Measurements from ENCODE around the gene CIC. TPM values are rescaled to one million over a fixed set of nuclear protein-coding genes. Genes with fewer than 3 reads are reported as not detected.

CIC gene
- total and polyA plus RNA-seq, 2 of the 13 experiments (the other 11 are each of a cell fraction or from before 2014, with no cell fraction given) = 5.9 to 8.0 TPM

DNA sequence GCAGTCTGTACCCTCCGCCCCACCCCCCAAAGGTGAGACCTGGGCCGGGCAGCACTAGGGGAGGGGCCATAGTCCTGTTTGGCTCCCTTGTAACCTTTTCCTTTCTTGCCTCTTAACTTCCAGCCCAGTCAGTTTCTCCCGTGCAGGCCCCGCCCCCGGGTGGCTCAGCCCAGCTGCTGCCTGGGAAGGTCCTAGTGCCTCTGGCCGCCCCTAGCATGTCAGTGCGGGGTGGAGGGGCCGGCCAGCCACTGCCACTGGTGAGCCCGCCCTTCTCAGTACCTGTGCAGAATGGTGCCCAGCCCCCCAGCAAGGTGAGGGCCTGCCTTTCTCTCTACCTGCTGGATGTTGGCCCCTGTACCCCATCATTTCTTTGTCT lies 22.4 kb downstream of the CIC start (continued):
- TF ChIP-seq ZFX (CRISPR knock-in tag; IDR thresholded peaks at IDR 0.05; ENCODE audit: low read depth) = no peak
- no peak for TF ChIP-seq THYN1 (CRISPR knock-in tag; IDR thresholded peaks at IDR 0.05; ENCODE audit: borderline replicate concordance, low read depth)
- TF ChIP-seq ZNF354B (CRISPR knock-in tag; IDR thresholded peaks at IDR 0.05) = no peak
- TF ChIP-seq NR1H2 (CRISPR knock-in tag; IDR thresholded peaks at IDR 0.05; ENCODE audit: borderline replicate concordance, low read depth) = no peak
- TF ChIP-seq ZSCAN29 (CRISPR knock-in tag; conservative IDR thresholded peaks at IDR 0.05) = no peak
- TF ChIP-seq ZFP1 (CRISPR knock-in tag; IDR thresholded peaks at IDR 0.05) = no peak
- no peak for TF ChIP-seq CCDC6 (CRISPR knock-in tag; IDR thresholded peaks at IDR 0.05)
- no peak for TF ChIP-seq KAT7 (CRISPR knock-in tag; IDR thresholded peaks at IDR 0.05; ENCODE audit: borderline replicate concordance)
- no peak for TF ChIP-seq ZNF317 (CRISPR knock-in tag; IDR thresholded peaks at IDR 0.05)
- TF ChIP-seq BCL6 (CRISPR knock-in tag; IDR thresholded peaks at IDR 0.05) = no peak
- no peak for TF ChIP-seq AHR (CRISPR knock-in tag; IDR thresholded peaks at IDR 0.05)
- TF ChIP-seq, protein P1, sequence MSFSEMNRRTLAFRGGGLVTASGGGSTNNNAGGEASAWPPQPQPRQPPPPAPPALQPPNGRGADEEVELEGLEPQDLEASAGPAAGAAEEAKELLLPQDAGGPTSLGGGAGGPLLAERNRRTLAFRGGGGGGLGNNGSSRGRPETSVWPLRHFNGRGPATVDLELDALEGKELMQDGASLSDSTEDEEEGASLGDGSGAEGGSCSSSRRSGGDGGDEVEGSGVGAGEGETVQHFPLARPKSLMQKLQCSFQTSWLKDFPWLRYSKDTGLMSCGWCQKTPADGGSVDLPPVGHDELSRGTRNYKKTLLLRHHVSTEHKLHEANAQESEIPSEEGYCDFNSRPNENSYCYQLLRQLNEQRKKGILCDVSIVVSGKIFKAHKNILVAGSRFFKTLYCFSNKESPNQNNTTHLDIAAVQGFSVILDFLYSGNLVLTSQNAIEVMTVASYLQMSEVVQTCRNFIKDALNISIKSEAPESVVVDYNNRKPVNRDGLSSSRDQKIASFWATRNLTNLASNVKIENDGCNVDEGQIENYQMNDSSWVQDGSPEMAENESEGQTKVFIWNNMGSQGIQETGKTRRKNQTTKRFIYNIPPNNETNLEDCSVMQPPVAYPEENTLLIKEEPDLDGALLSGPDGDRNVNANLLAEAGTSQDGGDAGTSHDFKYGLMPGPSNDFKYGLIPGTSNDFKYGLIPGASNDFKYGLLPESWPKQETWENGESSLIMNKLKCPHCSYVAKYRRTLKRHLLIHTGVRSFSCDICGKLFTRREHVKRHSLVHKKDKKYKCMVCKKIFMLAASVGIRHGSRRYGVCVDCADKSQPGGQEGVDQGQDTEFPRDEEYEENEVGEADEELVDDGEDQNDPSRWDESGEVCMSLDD (CRISPR knock-in tag; IDR thresholded peaks at IDR 0.05; ENCODE audit: borderline replicate concordance) = no peak
- TF ChIP-seq ZNF30 (CRISPR knock-in tag; IDR thresholded peaks at IDR 0.05) = no peak
- TF ChIP-seq, protein P2, sequence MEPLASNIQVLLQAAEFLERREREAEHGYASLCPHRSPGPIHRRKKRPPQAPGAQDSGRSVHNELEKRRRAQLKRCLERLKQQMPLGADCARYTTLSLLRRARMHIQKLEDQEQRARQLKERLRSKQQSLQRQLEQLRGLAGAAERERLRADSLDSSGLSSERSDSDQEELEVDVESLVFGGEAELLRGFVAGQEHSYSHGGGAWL (CRISPR knock-in tag; IDR thresholded peaks at IDR 0.05) = no peak
